Natural killer cell treated with Interleukin-12 subunit alpha and Interleukin-12 subunit beta and Interleukin-15 and Interleukin-18, amount 100 ng/mL, for 72 hours (primary cell): ENCODE measurements around the gene FAM151A. TPM values are rescaled to one million over a fixed set of nuclear protein-coding genes. Genes with fewer than 3 reads are reported as not detected.
"Not testable (repeated sequence)": the region's sequence is repeated elsewhere in the genome, so short reads cannot be mapped to it uniquely, and the experiment has no call there.

Source experiments
- ATAC-seq, 2 donors: fragments of 150-1000 bp; cut with Tn5 transposase in 1 of 2; sonication (Bioruptor Pico), chemical (Tn5 transposase) in 1 of 2; 2 replicates each; pipeline ENCODE4 v1.10.0; 2021
- DNase-seq: peaks from one replicate; pipeline ENCODE4 v3.0.0; 2022; ENCODE audit warnings: low spot score
- H3K27ac Mint-ChIP-seq, 2 donors: 1 replicate in 1 of 2; 2 replicates in 1 of 2; pipeline ENCODE4 v1.8.0; 2022; ENCODE audit warnings: mixed read lengths in 2 of 2, mild to moderate bottlenecking in 1 of 2, moderate library complexity in 1 of 2
- H3K27me3 Mint-ChIP-seq, 2 donors: 1 replicate in 1 of 2; 2 replicates in 1 of 2; pipeline ENCODE4 v1.8.0; 2022; ENCODE audit warnings: mixed read lengths in 2 of 2
- H3K36me3 Mint-ChIP-seq: one replicate; pipeline ENCODE4 v1.8.0; 2022; ENCODE audit warnings: mixed read lengths
- H3K4me1 Mint-ChIP-seq, 2 donors: 1 replicate in 1 of 2; 2 replicates in 1 of 2; pipeline ENCODE4 v1.8.0; 2022; ENCODE audit warnings: low read depth in 2 of 2, mixed read lengths in 2 of 2, mild to moderate bottlenecking in 1 of 2
- H3K4me3 Mint-ChIP-seq: one replicate; pipeline ENCODE4 v1.8.0; 2022; ENCODE audit warnings: mixed read lengths
- H3K9me3 Mint-ChIP-seq: 2 replicates; pipeline ENCODE4 v1.8.0; 2022; ENCODE audit warnings: mixed read lengths
- total RNA-seq, 2 donors: library from RNA; stranded (reverse); gene quantifications; one replicate each; pipeline ENCODE4 v1.2.3, GENCODE V29; 2022

The FAM151A gene
- total RNA-seq, 2 donors from 2014 or later = not detected

DNA sequence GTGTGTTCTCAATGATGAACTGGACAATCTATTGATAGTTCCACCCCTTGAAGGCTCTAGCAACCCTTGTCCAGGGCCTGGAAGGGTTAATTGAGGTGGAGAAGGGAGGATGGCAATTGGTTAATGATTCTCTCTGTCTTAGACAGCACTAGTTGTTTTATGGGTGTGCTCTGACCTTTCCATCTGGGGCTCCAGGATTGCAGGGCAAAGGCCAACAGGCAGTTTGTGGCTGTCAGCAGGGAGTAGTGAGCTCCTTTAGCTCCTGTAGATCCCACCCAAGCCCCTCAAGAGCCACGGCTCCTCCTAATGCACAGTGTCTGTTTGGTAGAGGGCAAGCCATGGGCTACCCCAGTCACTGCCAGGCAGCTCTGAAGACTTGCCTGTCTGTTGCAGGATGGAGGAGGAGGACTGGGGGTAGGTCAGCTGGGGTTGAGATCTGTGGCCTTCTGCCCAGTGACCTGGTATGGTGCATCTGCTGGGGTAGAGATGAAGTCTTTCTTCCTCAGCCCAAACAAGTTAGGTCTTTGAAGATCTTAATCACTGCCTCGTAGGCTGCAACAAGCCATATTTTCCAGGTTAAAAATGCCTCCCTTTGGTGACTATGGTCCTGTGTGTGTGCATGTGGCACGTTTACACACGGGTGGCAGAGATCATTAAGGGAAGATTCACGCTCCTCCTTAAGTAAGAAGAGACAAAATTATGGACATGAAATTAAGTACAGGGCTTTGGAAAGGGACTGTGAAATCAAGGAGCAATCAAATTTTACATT, 26.0 kb upstream of the FAM151A start:
- no peaks in the 10 kb centered on the region for H3K4me1 Mint-ChIP-seq
- peaks cover 14 to 21% of the 10 kb centered on the region in 2 donors for H3K27me3 Mint-ChIP-seq
- peak; percentile 16 to 37 for ATAC-seq
- H3K36me3 Mint-ChIP-seq = no peaks in the 10 kb centered on the region
- no peak overlapping the region for H3K4me3 Mint-ChIP-seq
- DNase-seq = no peak
- H3K9me3 Mint-ChIP-seq = no peaks in the 10 kb centered on the region
- H3K27ac Mint-ChIP-seq = no peak overlapping the region

DNA sequence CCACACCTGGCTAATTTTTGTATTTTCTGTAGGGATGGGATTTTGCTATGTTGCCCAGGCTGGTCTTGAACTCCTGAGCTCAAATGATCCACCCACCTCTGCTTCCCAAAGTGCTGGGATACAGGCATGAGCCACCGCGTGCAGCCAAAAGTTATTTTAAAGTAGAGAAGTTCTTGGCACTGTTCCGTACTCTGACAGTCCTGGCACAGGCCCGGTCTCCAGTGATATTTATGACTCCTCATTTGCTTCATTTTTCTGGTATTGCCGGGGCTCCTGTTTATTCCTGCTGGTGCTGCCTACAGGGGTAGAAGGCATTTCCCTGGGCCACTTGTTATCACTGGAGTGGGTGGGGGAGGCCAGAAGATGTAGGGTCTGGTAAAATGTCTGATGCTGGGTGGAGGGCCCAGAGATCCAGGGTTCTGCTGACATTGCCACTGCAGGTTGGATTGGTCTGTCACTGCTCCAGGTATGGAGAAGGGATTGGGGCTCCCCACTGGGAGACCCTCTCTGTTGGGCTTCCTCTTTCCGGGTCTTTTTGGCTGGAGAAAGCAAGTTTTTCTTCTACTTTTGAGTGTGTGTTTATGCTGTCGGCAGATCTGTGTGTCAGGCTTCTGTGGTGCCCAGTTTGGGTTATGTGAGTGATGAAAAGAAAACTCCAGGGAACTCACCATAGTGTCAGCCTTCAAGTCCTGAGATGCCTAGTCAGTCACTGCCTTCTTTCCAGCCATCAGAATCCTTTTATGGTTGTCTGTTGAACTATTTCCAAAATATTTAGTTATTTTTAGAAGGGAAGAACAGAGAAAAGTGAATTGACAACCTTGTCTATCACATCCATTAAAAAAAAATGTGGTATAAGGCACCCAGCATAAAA, 22.7 kb upstream of the FAM151A start:
- H3K9me3 Mint-ChIP-seq = peaks cover 6% of the 10 kb centered on the region
- no peak overlapping the region for H3K4me3 Mint-ChIP-seq
- no peak for ATAC-seq
- H3K27me3 Mint-ChIP-seq = peaks cover 15 to 17% of the 10 kb centered on the region in 2 donors
- no peak for DNase-seq
- peaks cover 7% of the 10 kb centered on the region for H3K36me3 Mint-ChIP-seq
- H3K27ac Mint-ChIP-seq = no peak overlapping the region
- no peaks in the 10 kb centered on the region for H3K4me1 Mint-ChIP-seq

DNA sequence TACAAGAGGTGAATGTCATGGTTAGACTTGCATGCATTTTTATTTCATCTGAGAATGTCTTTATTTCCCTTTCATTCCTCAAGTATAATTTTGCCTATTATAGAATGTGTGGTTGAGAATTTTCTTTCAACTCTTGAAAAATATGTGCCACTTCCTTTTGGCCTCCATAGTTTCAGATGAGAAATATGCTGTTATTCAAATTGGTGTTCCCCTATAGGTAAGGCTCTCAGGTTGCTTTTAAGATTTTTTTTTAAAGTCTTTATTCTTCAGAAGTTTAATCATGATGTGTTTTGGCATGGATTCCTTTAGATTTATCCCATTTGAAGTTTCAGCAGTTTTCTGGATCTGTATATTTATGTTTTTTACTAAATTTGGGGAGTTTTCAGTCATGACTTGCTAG, 20.4 kb upstream of the FAM151A start:
- no peaks in the 10 kb centered on the region for H3K4me1 Mint-ChIP-seq
- no peak overlapping the region for H3K4me3 Mint-ChIP-seq
- H3K9me3 Mint-ChIP-seq = peaks cover 6% of the 10 kb centered on the region
- DNase-seq (no peak), ATAC-seq (no peak)
- H3K27me3 Mint-ChIP-seq = peaks cover 13 to 16% of the 10 kb centered on the region in 2 donors
- H3K27ac Mint-ChIP-seq = no peak overlapping the region
- H3K36me3 Mint-ChIP-seq = peaks cover 7% of the 10 kb centered on the region

DNA sequence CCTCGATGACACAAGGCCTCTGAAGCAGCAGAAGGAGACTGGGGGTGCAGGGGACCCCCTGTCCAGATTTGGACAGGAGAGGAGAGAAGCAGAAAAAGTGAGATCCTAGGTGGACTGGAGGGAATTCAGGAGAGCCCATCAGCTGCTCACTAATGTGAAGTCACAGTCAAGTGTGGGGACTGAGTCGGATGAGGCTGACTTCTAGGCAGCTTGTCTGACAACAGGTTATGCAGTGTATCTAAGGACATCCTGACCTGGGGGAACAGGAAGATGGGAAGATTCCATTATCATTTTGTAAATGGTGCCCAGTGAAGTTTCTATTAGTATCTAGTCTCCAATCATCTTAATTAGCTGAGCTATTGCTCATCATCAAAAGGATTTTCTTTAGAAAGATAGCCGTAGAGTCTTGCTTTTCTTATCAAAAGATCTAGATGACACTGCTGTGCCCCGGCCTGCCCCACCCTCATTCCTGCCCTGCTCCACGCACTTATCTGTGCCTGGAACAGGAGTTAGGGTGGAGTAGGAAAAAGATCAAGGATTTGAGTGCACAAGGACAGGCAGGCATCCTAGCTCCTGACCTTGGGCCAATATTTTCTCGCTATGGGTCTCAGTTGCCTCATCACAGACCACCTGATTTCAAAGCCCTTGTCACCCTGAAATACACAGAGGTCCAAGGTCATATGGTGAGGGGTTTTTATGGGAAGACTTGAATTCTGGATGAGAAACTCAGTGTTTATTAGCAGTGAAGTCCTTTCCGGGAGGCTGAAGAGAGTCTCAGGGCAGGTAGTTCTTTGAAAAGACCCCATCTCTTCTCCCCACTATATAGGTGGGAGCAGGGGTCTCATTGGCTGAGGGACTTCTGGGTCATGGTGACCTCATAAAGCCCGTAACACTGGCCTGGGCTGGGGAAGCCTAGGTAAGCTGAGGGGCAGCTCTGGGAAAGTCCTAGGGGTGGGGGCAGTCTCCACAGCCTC, 17.8 kb upstream of the FAM151A start, which contains the start of gene MROH7:
Gene MROH7 (plus strand): TSS at position 924 of the 974 bp plus-strand sequence. CDS start 11,141 bp downstream, outside the sequence.
- peaks cover 11 to 15% of the 10 kb centered on the region in 2 donors for H3K27me3 Mint-ChIP-seq
- H3K27ac Mint-ChIP-seq = no peak within 1 kb of the TSS
- peaks cover 6% of the 10 kb centered on the region for H3K9me3 Mint-ChIP-seq
- H3K4me1 Mint-ChIP-seq = no peaks in the 10 kb centered on the region
- ATAC-seq (peak in 1 of 2 donors; percentile 40), DNase-seq (no peak)
- no peak within 1 kb of the TSS for H3K4me3 Mint-ChIP-seq
- H3K36me3 Mint-ChIP-seq = peaks cover 7% of the 10 kb centered on the region

DNA sequence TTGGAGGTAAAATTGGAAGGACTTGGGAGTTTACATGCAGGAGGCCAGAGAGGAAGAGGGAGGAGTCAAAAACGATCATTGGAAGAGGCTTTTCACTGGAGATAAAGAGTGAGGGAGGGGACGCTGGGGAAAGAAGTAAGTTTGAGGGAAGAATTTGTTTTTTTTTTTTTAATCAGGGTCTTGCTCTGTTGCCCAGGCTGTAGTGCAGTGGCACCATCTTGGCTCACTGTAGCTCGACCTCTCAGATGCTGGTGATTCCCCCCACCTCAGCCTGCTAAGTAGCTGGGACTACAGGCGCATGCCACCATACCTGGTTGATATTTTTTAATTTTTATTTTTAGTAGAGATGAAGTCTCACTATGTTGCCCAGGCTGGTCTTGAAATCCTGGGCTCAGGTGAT, 17.0 kb upstream of the FAM151A start:
- Mint-ChIP-seq H3K27ac (no peak overlapping the region), H3K9me3 (peaks cover 6% of the 10 kb centered on the region), H3K4me3 (no peak overlapping the region), H3K27me3 (peaks cover 11 to 17% of the 10 kb centered on the region in 2 donors), H3K36me3 (peaks cover 7% of the 10 kb centered on the region), H3K4me1 (no peaks in the 10 kb centered on the region)
- no peak for DNase-seq
- ATAC-seq = no peak

DNA sequence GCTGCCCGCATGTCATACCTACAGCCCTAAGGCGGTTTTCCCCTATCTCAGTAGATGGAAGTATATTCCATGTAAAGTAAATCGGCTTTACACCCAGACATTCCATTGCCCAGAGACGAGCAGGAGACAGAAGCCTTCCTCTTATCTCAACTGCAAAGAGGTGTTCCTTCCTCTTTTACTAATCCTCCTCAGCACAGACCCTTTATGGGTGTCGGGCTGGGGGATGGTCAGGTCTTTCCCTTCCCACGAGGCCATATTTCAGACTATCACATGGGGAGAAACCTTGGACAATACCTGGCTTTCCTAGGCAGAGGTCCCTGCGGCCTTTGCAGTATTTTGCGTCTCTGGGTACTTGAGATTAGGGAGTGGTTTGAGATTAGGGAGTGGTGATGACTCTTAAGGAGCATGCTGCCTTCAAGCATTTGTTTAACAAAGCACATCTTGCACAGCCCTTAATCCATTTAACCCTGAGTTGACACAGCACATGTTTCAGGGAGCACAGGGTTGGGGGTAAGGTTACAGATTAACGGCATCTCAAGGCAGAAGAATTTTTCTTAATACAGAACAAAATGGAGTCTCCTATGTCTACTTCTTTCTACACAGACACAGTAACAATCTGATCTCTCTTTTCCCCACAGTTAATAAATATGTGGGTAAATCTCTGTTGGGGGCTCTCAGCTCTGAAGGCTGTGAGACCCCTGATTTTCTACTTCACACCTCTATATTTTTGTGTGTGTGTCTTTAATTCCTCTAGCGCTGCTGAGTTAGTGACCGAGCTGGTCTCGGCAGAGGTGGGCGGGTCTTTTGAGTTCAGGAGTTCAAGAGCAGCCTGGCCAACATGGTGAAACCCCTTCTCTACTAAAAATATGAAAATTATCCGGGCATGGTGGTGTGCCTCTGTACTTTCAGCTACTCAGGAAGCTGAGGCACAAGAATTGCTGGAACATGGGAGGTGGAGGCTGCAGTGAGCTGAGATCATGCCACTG, 13.4 kb upstream of the FAM151A start:
- H3K4me3 Mint-ChIP-seq, DNase-seq, ATAC-seq, H3K27ac Mint-ChIP-seq, H3K4me1 Mint-ChIP-seq, H3K9me3 Mint-ChIP-seq, H3K36me3 Mint-ChIP-seq: not testable (repeated sequence)
- peaks cover 15 to 20% of the 10 kb centered on the region in 2 donors for H3K27me3 Mint-ChIP-seq

DNA sequence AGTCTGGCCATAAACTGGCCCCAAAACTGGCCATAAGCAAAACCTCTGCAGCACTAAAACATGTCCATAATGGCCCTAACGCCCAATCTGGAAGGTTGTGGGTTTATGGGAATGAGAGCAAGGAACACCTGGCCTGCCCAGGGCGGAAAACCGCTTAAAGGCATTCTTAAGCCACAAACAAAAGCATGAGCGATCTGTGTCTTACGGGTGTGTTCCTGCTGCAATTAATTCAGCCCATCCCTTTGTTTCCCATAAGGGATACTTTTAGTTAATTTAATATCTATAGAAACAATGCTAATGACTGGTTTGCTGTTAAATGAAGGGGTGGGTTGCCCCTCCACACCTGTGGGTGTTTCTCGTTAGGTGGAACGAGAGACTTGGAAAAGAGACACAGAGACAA, 12.5 kb upstream of the FAM151A start:
- not testable (repeated sequence) for H3K4me1 Mint-ChIP-seq, DNase-seq, H3K9me3 Mint-ChIP-seq, H3K36me3 Mint-ChIP-seq, H3K27ac Mint-ChIP-seq, H3K4me3 Mint-ChIP-seq, ATAC-seq
- peaks cover 16 to 20% of the 10 kb centered on the region in 2 donors for H3K27me3 Mint-ChIP-seq

DNA sequence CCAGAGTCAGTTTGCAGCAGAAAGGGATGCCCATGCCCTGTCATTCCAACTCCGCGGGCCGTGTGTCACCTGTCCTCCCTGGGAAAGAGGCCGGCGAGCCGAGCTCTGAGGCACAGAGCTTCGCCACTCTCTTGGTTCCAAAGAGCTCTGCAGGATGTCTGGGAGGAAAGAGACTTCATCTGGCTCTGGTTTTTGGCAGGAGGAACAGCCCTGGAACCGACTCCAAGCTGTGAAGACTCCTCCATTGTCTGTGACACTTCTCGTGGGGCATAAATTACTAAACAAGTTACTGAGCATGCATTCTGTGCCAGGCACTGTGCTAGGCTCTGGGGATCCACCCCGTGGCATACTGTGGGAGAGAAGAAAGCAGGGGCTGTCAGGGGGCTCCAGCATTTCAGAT, 3.9 kb upstream of the FAM151A start:
- no peaks in the 10 kb centered on the region for H3K4me1 Mint-ChIP-seq
- DNase-seq (no peak), ATAC-seq (no peak)
- H3K27me3 Mint-ChIP-seq = peaks cover 0 to 5% of the 10 kb centered on the region in 2 donors
- no peaks in the 10 kb centered on the region for H3K9me3 Mint-ChIP-seq
- no peaks in the 10 kb centered on the region for H3K36me3 Mint-ChIP-seq
- H3K4me3 Mint-ChIP-seq = no peak overlapping the region
- no peak overlapping the region for H3K27ac Mint-ChIP-seq

DNA sequence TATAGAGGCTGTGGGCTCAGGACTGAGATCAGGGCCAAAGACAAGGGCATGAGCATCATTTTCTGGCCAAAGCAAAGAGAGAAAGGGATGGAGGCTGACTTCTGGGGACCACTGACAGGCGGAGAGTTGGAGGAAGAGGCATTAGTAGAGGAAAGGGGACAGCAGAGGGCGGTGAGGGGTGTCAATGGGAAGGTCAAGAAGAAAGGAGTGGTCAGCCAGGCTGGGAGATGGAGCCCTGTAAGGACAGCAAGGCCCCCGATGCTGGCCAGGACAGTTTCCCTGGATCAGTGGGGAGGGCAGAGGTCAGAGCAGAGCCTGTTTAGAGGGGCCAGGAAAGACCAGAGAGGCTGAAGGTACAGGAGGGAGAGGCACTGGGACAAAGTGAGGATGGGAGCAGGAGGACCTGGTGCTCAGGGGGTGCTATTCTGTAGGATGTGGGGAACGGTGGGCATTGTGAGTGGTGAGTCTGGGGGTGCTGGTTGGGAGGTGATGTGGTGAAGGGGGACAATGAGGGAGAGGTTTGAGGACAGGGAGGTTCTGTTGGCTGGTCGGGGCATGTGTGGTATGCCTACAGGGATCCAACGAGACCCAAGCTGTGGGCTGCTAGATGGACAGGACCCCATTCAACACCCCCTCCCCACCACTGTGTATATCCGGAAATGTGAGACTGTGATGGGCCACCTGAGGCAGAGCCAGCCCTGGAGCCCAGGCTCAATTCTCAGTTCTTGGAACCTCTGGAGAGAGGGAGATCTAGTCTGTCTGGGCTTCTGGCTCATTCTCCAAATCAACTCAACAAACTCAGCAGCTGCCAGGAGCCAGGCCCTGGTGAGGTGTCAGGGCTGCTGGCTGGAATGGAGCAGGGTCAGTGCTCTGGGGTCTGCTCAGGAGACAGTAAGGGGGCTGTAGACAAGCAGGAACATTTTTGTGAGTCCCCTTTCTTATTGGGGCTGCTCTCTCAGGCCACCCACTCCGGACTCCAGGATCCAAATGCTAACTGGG, 1.4 kb upstream of the FAM151A start:
- no peaks in the 10 kb centered on the region for H3K4me1 Mint-ChIP-seq
- peaks cover 0 to 5% of the 10 kb centered on the region in 2 donors for H3K27me3 Mint-ChIP-seq
- no peaks in the 10 kb centered on the region for H3K9me3 Mint-ChIP-seq
- ATAC-seq (peak in 1 of 2 donors; percentile 50), DNase-seq (no peak)
- H3K27ac Mint-ChIP-seq = no peak overlapping the region
- H3K36me3 Mint-ChIP-seq = no peaks in the 10 kb centered on the region
- H3K4me3 Mint-ChIP-seq = no peak overlapping the region

DNA sequence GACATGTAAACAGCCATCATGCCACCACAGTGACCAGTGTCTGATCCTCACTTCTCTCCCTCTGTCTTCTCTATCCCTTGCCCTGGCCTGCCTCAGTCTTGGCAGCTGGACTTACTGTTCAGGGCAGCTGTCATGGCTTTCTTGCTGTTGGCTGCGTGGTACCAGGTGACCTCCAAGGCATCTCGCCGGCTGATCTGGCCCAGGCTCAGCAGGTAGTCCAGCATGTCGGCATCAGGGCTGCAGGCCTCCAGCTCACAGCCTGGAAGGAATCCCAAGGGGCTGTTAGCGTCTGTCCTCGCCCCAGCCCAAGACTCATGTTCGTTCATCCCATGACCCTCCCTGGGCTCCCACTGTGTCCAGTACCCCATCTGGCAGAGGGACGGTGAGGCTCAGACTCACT, 3.6 kb downstream of the FAM151A start:
- ATAC-seq (no peak), DNase-seq (no peak)
- no peaks in the 10 kb centered on the region for H3K36me3 Mint-ChIP-seq
- H3K27me3 Mint-ChIP-seq = peaks cover 0 to 8% of the 10 kb centered on the region in 2 donors
- H3K4me1 Mint-ChIP-seq = no peaks in the 10 kb centered on the region
- no peak overlapping the region for H3K4me3 Mint-ChIP-seq
- H3K9me3 Mint-ChIP-seq = no peaks in the 10 kb centered on the region
- no peak overlapping the region for H3K27ac Mint-ChIP-seq

DNA sequence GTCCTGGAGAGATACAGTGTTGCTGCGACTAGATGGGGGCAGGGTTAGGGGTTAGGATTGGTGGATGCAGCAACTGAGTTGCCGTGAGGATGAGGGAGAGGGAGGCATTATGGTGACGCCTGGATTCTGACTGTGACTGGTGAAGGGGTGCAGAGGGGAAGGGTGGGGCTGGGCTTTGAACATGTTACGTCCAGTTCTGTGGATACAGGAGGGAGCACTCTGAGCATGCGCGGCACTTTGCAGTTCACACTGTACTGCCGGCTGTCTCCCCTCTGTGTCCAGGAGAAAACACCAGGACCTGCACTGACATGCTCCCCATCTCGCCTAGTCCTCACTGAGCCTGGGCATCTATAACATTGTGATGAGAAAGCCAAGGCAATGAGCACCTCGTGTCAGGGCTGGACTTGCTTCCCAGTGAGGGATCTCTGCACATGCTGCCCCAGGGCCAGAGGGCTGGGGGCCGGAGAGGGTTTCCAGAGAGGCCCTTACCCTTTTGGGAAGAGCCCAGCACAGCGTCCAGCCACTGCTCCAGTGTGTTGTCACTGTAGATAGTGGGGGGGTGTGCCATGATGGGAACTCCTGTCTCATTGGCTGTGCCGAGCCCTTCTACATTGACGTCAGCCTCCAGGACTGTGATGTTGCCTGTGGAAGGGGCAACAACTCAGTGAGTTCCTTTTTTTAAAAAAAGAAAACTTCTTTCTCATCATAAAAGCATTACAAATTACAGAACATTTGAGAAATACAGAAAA, 7.6 kb downstream of the FAM151A start:
- ATAC-seq (no peak), DNase-seq (no peak)
- no peak overlapping the region for H3K4me3 Mint-ChIP-seq
- no peaks in the 10 kb centered on the region for H3K36me3 Mint-ChIP-seq
- H3K9me3 Mint-ChIP-seq = no peaks in the 10 kb centered on the region
- H3K4me1 Mint-ChIP-seq = no peaks in the 10 kb centered on the region
- peaks cover 0 to 6% of the 10 kb centered on the region in 2 donors for H3K27me3 Mint-ChIP-seq
- H3K27ac Mint-ChIP-seq = no peak overlapping the region
